Upper lobe of left lung (tissue), 6 donors: Measurements from ENCODE around the gene DNAJB4. TPM values are rescaled to one million over a fixed set of nuclear protein-coding genes. Genes with fewer than 3 reads are reported as not detected.
"Not testable (repeated sequence)": the region's sequence is repeated elsewhere in the genome, so short reads cannot be mapped to it uniquely, and the experiment has no call there.

Experiments
- ATAC-seq, 2 donors: fragments of 200-7000 bp; cut with Tn5 transposase; one replicate each; pipeline ENCODE4 v1.9.1; 2022; ENCODE audit warnings: mild to moderate bottlenecking in 2 of 2, moderate library complexity in 2 of 2; ENCODE audit not compliant: low FRiP score in 2 of 2
- DNase-seq, 2 donors: peaks; one replicate each; pipeline ENCODE4 v3.0.0-alpha.2; 2019 to 2020
- H3K27ac ChIP-seq, 4 donors: fragments of 200-600 bp; sonication (generic); one replicate each; pipeline ENCODE4 v1.5.1; 2016 to 2019
- H3K27me3 ChIP-seq, 4 donors: fragments of 200-600 bp; sonication (generic); one replicate each; pipeline ENCODE4 v1.5.1; 2017 to 2019
- H3K36me3 ChIP-seq, 4 donors: fragments of 200-600 bp; sonication (generic); one replicate each; pipeline ENCODE4 v1.5.1; 2016 to 2019
- H3K4me1 ChIP-seq, 4 donors: fragments of 200-600 bp; sonication (generic); one replicate each; pipeline ENCODE4 v1.5.1; 2018 to 2019
- H3K4me3 ChIP-seq, 4 donors: fragments of 200-600 bp; sonication (generic); one replicate each; pipeline ENCODE4 v1.5.1; 2017 to 2019; ENCODE audit warnings: mild to moderate bottlenecking in 2 of 4, moderate library complexity in 1 of 4
- H3K9me3 ChIP-seq, 4 donors: fragments of 200-600 bp; sonication (generic); one replicate each; pipeline ENCODE4 v1.5.1; 2018 to 2019
- EP300 ChIP-seq, 4 donors: sonication (generic); formaldehyde crosslinking; IDR thresholded peaks; one replicate each; pipeline ENCODE4 v1.5.1; 2017; ENCODE audit warnings: antibody characterized with exemption in 4 of 4, control low read depth in 2 of 4
- POLR2A ChIP-seq, 4 donors: fragments of 450-650 bp; IDR thresholded peaks; one replicate each; pipeline ENCODE4 v1.5.1; 2016 to 2017; ENCODE audit warnings: antibody characterized with exemption in 4 of 4, mild to moderate bottlenecking in 2 of 4
- POLR2AphosphoS5 ChIP-seq, 2 donors: sonication (generic); formaldehyde crosslinking; IDR thresholded peaks; one replicate each; pipeline ENCODE4 v1.5.1; 2017; ENCODE audit warnings: antibody characterized with exemption in 2 of 2
- WGBS, 2 donors: methylation state at CpG; one replicate each; pipeline ENCODE4 v1.1.5; 2017 to 2018; 5-methylcytosine and 5-hydroxymethylcytosine counted together
- total RNA-seq, 6 donors: library from RNA; depleted of rRNA in 4 of 6; stranded (reverse); fragments of >200 nt in 4 of 6; gene quantifications; one replicate each; pipeline versions ENCODE4 v1.1.0 to v1.2.1, GENCODE V29; 2016 to 2021
- TF ChIP-seq, protein P1 (sequence below), 6 experiments: fragments of 450-650 bp in 4 of 6; fragments of 200-600 bp in 2 of 6; sonication (generic) in 2 of 6; IDR thresholded peaks; one replicate each; pipeline ENCODE4 v1.5.1; 2016 to 2019; ENCODE audit warnings: antibody characterized with exemption in 6 of 6
- donor health status: DM: no; HTN: no; CAD: no; lungs with moderate emphysema.
- donor health status: DM: no; HTN: yes; CAD: no; lungs with severe emphysema.

DNAJB4 gene
- total RNA-seq, 6 donors from 2014 or later, result 20.0 to 49.5 (median 22.0) TPM

DNA sequence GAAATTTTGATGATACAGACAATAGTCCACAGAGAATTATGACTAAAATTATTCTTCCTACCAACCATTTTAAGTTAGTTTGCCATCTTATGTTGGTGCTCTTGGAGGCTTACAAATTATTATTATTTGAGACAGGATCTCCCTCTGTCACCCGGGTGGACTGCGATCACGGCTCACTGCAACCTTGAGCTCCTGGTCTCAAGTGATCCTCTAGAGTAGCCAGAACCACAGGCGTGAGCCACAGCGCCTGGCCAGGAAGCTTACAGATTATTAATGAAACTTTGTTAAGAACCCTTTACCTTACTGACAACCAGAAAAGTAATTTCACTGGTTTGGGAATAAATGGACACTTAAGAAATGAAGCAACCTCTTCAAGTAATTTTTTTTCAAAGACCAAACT is 8.0 kb upstream of the DNAJB4 start:
- ATAC-seq (no peak), DNase-seq (no peak)
- TF ChIP-seq, protein P1, sequence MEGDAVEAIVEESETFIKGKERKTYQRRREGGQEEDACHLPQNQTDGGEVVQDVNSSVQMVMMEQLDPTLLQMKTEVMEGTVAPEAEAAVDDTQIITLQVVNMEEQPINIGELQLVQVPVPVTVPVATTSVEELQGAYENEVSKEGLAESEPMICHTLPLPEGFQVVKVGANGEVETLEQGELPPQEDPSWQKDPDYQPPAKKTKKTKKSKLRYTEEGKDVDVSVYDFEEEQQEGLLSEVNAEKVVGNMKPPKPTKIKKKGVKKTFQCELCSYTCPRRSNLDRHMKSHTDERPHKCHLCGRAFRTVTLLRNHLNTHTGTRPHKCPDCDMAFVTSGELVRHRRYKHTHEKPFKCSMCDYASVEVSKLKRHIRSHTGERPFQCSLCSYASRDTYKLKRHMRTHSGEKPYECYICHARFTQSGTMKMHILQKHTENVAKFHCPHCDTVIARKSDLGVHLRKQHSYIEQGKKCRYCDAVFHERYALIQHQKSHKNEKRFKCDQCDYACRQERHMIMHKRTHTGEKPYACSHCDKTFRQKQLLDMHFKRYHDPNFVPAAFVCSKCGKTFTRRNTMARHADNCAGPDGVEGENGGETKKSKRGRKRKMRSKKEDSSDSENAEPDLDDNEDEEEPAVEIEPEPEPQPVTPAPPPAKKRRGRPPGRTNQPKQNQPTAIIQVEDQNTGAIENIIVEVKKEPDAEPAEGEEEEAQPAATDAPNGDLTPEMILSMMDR (IDR thresholded peaks at IDR 0.05), result no peak
- no peak for TF ChIP-seq POLR2A (IDR thresholded peaks at IDR 0.05)
- no peak for TF ChIP-seq POLR2AphosphoS5 (IDR thresholded peaks at IDR 0.05)
- no peak for TF ChIP-seq EP300 (IDR thresholded peaks at IDR 0.05)
- no peaks in the 10 kb centered on the region for H3K4me1 ChIP-seq
- H3K9me3 ChIP-seq, result no peaks in the 10 kb centered on the region
- no peak overlapping the region for H3K27ac ChIP-seq
- peaks cover 0 to 10% (median 0%) of the 10 kb centered on the region in 4 donors for H3K36me3 ChIP-seq
- H3K27me3 ChIP-seq, result no peaks in the 10 kb centered on the region
- WGBS, 2 donors, result 95 to 97% methylated on average over 5 of the region's 5 CpGs
- no peak overlapping the region for H3K4me3 ChIP-seq

DNA sequence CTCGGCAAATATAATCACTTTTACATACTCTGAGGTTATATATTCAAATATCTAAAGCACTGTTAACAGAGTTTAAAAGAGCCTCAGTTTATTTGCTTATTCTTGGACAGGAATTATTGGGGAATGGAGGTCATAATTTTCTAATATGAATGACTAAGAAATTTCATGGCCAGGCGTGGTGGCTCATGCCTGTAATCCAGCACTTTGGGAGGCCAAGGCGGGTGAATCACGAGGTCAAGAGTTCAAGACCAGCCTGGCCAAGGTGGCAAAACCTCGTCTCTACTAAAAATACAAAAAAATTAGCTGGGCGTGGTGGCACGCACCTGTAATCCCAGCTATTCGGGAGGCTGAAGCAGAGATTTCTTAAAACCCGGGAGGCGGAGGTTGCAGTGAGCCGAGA is 4.2 kb upstream of the DNAJB4 start:
- H3K27ac ChIP-seq, DNase-seq, H3K9me3 ChIP-seq, ATAC-seq, H3K4me3 ChIP-seq, H3K27me3 ChIP-seq, H3K36me3 ChIP-seq: not testable (repeated sequence)
- 92% methylated on average over 11 of the region's 11 CpGs for WGBS, 2 donors
- H3K4me1 ChIP-seq, result peaks cover 4 to 15% (median 5%) of the 10 kb centered on the region in 4 donors

DNA sequence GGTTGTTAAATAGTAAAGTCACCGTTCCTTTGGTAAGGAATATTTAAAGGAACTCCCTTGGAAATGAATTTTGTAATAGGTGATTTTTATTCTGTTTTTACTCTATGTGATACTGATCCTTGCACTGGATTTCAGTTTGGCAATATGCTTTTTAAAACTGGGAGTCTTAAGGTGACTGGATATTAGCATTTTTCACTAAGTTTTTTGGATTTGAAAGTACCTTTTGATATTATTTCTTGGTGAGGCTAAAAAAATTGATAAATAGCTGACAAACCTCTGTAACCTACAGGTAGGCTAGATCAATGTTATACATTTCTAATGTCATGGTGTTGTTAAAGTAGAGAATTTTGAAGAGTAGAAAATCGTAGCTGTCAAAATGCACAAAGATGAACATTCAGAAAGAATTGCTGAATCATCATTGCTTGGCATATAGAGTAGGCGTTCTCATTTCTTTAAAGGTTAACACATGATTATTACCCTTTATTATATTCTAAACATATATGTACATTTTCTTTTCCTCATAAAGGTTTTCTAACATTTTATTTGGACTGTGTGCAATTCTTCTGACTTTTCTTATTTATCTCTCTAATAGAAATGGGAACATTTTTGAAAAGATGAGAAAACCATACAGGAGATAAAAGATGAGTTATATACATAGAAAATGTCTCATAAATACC is 1.5 kb upstream of the DNAJB4 start:
- H3K27ac ChIP-seq, result peak overlapping the region in 2 of 4 donors; percentile 83 to 87
- ATAC-seq (no peak), DNase-seq (no peak)
- no peaks in the 10 kb centered on the region for H3K9me3 ChIP-seq
- peak overlapping the region in 1 of 4 donors; percentile 56 for H3K4me3 ChIP-seq
- no peaks in the 10 kb centered on the region for H3K27me3 ChIP-seq
- no peaks in the 10 kb centered on the region for H3K36me3 ChIP-seq
- TF ChIP-seq, protein P1 (IDR thresholded peaks at IDR 0.05), result no peak
- TF ChIP-seq EP300 (IDR thresholded peaks at IDR 0.05) (no peak), POLR2A (IDR thresholded peaks at IDR 0.05) (no peak), POLR2AphosphoS5 (IDR thresholded peaks at IDR 0.05) (no peak)
- 37 to 48% methylated on average over 3 of the region's 3 CpGs for WGBS, 2 donors
- peaks cover 4 to 15% (median 7%) of the 10 kb centered on the region in 4 donors for H3K4me1 ChIP-seq

DNA sequence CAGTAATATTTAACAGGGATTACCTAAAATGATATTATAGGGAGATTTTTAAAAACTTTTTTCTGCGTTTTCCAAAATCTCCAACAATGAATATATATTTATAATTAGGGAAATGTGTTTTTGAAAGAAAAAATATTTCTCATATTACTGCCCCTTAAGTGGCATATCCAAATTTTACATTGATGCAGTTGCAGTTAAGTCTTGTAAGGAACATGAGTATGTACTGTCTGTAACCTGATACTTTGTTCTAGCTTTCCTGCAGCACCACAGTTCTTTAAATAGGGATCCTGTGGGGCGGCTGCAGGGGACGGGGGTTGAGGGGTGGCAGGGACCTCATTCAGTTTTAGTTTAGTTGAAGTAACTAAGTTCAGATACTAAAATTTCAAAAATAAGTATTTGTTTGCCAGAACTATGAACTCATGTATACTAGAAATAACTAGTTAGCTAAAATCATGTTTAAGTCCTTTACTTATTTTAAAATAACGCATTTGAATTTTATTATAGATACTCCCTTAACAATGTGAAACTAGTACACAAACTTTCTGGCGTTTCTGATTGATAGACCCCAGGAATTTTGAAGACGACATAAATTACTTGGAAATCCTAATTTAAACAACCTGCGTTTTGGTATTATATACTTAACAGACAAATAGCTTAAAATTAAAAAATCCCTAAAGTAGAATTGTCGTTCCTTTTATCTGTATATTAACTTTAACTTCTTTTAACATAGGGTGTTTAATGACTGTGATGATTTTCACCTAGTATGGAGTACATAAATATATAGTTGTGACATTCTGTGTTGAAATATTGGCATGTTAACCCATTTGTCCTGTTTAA is 639 bp upstream of the DNAJB4 start:
- DNase-seq (peak in 1 of 2 donors; percentile 37), ATAC-seq (peak in 1 of 2 donors; percentile 78)
- WGBS, 2 donors, result 11 to 12% methylated on average over 8 of the region's 8 CpGs
- peak overlapping the region in 3 of 4 donors; percentile 43 to 59 (median 56) for H3K4me3 ChIP-seq
- no peaks in the 10 kb centered on the region for H3K27me3 ChIP-seq
- peak overlapping the region; percentile 83 to 87 (median 84) for H3K27ac ChIP-seq
- TF ChIP-seq POLR2AphosphoS5 (IDR thresholded peaks at IDR 0.05) (no peak), EP300 (IDR thresholded peaks at IDR 0.05) (no peak), POLR2A (IDR thresholded peaks at IDR 0.05) (no peak)
- TF ChIP-seq, protein P1 (IDR thresholded peaks at IDR 0.05), result no peak
- no peaks in the 10 kb centered on the region for H3K9me3 ChIP-seq
- H3K36me3 ChIP-seq, result no peaks in the 10 kb centered on the region
- peaks cover 4 to 15% (median 8%) of the 10 kb centered on the region in 4 donors for H3K4me1 ChIP-seq

DNA sequence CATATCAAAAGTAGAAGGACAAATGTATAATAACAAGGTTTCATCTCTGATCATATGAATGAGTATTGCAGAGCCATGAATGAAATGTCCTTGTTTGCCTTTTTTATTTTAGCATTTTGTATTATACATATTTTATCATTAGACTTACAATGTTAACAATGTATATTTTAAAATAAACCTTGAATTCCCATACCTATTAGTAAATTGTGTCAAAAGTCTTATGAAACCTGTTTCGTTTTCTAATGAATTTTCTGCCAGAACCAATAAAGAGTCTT is 646 bp downstream of the DNAJB4 start:
- peak overlapping the region; percentile 83 to 87 (median 84) for H3K27ac ChIP-seq
- no peak for DNase-seq
- peak overlapping the region; percentile 30 to 59 (median 50) for H3K4me3 ChIP-seq
- no peaks in the 10 kb centered on the region for H3K27me3 ChIP-seq
- WGBS, 2 donors, result 0 to 7% methylated on average over 1 of the region's 1 CpG
- ATAC-seq, result no peak
- peaks cover 4 to 15% (median 8%) of the 10 kb centered on the region in 4 donors for H3K4me1 ChIP-seq
- no peaks in the 10 kb centered on the region for H3K36me3 ChIP-seq
- H3K9me3 ChIP-seq, result no peaks in the 10 kb centered on the region
- TF ChIP-seq EP300 (IDR thresholded peaks at IDR 0.05) (no peak), POLR2A (IDR thresholded peaks at IDR 0.05) (no peak), POLR2AphosphoS5 (IDR thresholded peaks at IDR 0.05) (no peak)
- TF ChIP-seq, protein P1 (IDR thresholded peaks at IDR 0.05), result no peak
